Trophoblast cell (in vitro differentiated cells and primary cell): ENCODE results near the gene FGFR4.
A peak's percentile ranks its signal among the peaks of the same experiment; 100 is the strongest.

Source experiments
- DNase-seq, 2 donors: peaks; one replicate each; pipeline ENCODE4 v3.0.0-alpha.2; 2016
- H2AFZ ChIP-seq: 2 replicates; pipeline ENCODE4 v1.6.1; 2013; ENCODE audit warnings: low read length, moderate library complexity, mild to moderate bottlenecking; ENCODE audit not compliant: insufficient read depth, poor library complexity
- H2AK5ac ChIP-seq: 2 replicates; pipeline ENCODE4 v1.6.1; 2013; ENCODE audit warnings: mild to moderate bottlenecking, low read length
- H2BK120ac ChIP-seq: 2 replicates; pipeline ENCODE4 v1.6.1; 2013; ENCODE audit warnings: low read length, mild to moderate bottlenecking, moderate library complexity; ENCODE audit not compliant: insufficient read depth, poor library complexity
- H2BK12ac ChIP-seq: 2 replicates; pipeline ENCODE4 v1.6.1; 2013; ENCODE audit warnings: mild to moderate bottlenecking, low read length, moderate library complexity
- H2BK5ac ChIP-seq: 2 replicates; pipeline ENCODE4 v1.6.1; 2013; ENCODE audit warnings: low read length, low read depth, moderate library complexity, mild to moderate bottlenecking; ENCODE audit not compliant: poor library complexity
- H3K14ac ChIP-seq: 2 replicates; pipeline ENCODE4 v1.6.1; 2013; ENCODE audit warnings: mild to moderate bottlenecking, low read length
- H3K18ac ChIP-seq: 2 replicates; pipeline ENCODE4 v1.6.1; 2013; ENCODE audit warnings: mild to moderate bottlenecking, low read length
- H3K23ac ChIP-seq: 2 replicates; pipeline ENCODE4 v1.6.1; 2013; ENCODE audit warnings: low read length
- H3K27ac ChIP-seq: 2 replicates; pipeline ENCODE4 v1.5.1; 2013; ENCODE audit warnings: low read depth, mild to moderate bottlenecking, inconsistent platforms, low read length, moderate library complexity
- H3K27me3 ChIP-seq: 2 replicates; pipeline ENCODE4 v1.6.1; 2013; ENCODE audit warnings: inconsistent platforms, mild to moderate bottlenecking, low read length, moderate library complexity; ENCODE audit not compliant: insufficient read depth
- H3K36me3 ChIP-seq, 2 experiments: 1 replicate in 1 of 2; 2 replicates in 1 of 2; pipeline ENCODE4 v1.6.1; 2013; ENCODE audit warnings: low read length in 2 of 2, mild to moderate bottlenecking in 2 of 2, moderate library complexity in 1 of 2; ENCODE audit not compliant: insufficient read depth in 2 of 2, control insufficient read depth in 1 of 2
- H3K4ac ChIP-seq: 2 replicates; pipeline ENCODE4 v1.6.1; 2013; ENCODE audit warnings: low read depth, mild to moderate bottlenecking, low read length, moderate library complexity
- H3K4me1 ChIP-seq, 2 experiments: 1 replicate in 1 of 2; 2 replicates in 1 of 2; pipeline ENCODE4 v1.6.1; 2013; ENCODE audit warnings: low read length in 2 of 2, mild to moderate bottlenecking in 2 of 2, moderate library complexity in 1 of 2; ENCODE audit not compliant: insufficient read depth in 2 of 2, control insufficient read depth in 1 of 2
- H3K4me2 ChIP-seq: 2 replicates; pipeline ENCODE4 v1.6.1; 2013; ENCODE audit warnings: inconsistent platforms, mild to moderate bottlenecking, low read length, moderate library complexity
- H3K4me3 ChIP-seq: 2 replicates; pipeline ENCODE4 v1.5.1; 2013; ENCODE audit warnings: mild to moderate bottlenecking, low read depth, low read length, inconsistent platforms
- H3K79me1 ChIP-seq: one replicate; pipeline ENCODE4 v1.6.1; 2013; ENCODE audit warnings: low read length
- H3K79me2 ChIP-seq: 2 replicates; pipeline ENCODE4 v1.6.1; 2013; ENCODE audit warnings: low read length, mild to moderate bottlenecking; ENCODE audit not compliant: control insufficient read depth, insufficient read depth, poor library complexity
- H3K9ac ChIP-seq: 2 replicates; pipeline ENCODE4 v1.6.1; 2013; ENCODE audit warnings: mild to moderate bottlenecking, low read length
- H3K9me3 ChIP-seq: 2 replicates; pipeline ENCODE4 v1.6.1; 2013; ENCODE audit warnings: low read depth, mild to moderate bottlenecking, control low read depth, inconsistent platforms, low read length; ENCODE audit not compliant: insufficient read depth
- H4K12ac ChIP-seq: 2 replicates; pipeline ENCODE4 v1.6.1; 2013; ENCODE audit warnings: low read depth, mild to moderate bottlenecking, low read length, moderate library complexity
- H4K8ac ChIP-seq: 2 replicates; pipeline ENCODE4 v1.6.1; 2013; ENCODE audit warnings: low read depth, mild to moderate bottlenecking, low read length, moderate library complexity
- H4K91ac ChIP-seq: one replicate; pipeline ENCODE4 v1.6.1; 2013; ENCODE audit warnings: low read depth, mild to moderate bottlenecking, low read length, moderate library complexity
- WGBS: extraction: QIAGEN DNeasy Blood & Tissue Kit; methylation state at CpG from one replicate; pipeline ENCODE4 v1.1.7; 2013; ENCODE audit warnings: missing lambda C conversion rate; ENCODE audit not compliant: insufficient read length, insufficient coverage; ENCODE audit errors: extremely low coverage; 5-methylcytosine and 5-hydroxymethylcytosine counted together

FGFR4 gene

GRCh38 chr5:177128551-177128981, 41.9 kb downstream of the FGFR4 start:
- no peak for DNase-seq
- no peak overlapping the region for H2AK5ac ChIP-seq
- H2BK5ac ChIP-seq = no peak overlapping the region
- H3K18ac ChIP-seq = no peak overlapping the region
- H3K79me1 ChIP-seq = peaks cover 15% of the 10 kb centered on the region
- no peak overlapping the region for H3K23ac ChIP-seq
- H2BK12ac ChIP-seq = no peak overlapping the region
- H3K4ac ChIP-seq = no peak overlapping the region
- H4K91ac ChIP-seq = no peak overlapping the region
- no CpG with 5 or more reads among the region's 4 CpGs for WGBS
- no peak overlapping the region for H3K27ac ChIP-seq
- no peak overlapping the region for H3K14ac ChIP-seq
- H4K8ac ChIP-seq = no peak overlapping the region
- H3K4me1 ChIP-seq = peaks cover 9 to 15% of the 10 kb centered on the region in 2 experiments
- H3K4me3 ChIP-seq = no peak overlapping the region
- H3K79me2 ChIP-seq = peaks cover 13% of the 10 kb centered on the region
- no peaks in the 10 kb centered on the region for H3K27me3 ChIP-seq
- no peak overlapping the region for H2BK120ac ChIP-seq
- H4K12ac ChIP-seq = no peak overlapping the region
- no peak overlapping the region for H3K9ac ChIP-seq
- H3K4me2 ChIP-seq = no peak overlapping the region
- no peaks in the 10 kb centered on the region for H3K36me3 ChIP-seq
- H2AFZ ChIP-seq = no peak overlapping the region
- peaks cover 2% of the 10 kb centered on the region for H3K9me3 ChIP-seq

GRCh38 chr5:177130211-177131018, 43.7 kb downstream of the FGFR4 start:
- Histone ChIP-seq H2BK12ac (no peak overlapping the region), H2AK5ac (no peak overlapping the region), H3K4me3 (no peak overlapping the region), H4K8ac (no peak overlapping the region), H2BK5ac (no peak overlapping the region), H3K79me1 (peaks cover 25% of the 10 kb centered on the region), H3K4ac (no peak overlapping the region), H2AFZ (no peak overlapping the region), H3K4me1 (peaks cover 16 to 21% of the 10 kb centered on the region in 2 experiments), H4K12ac (no peak overlapping the region), H3K27me3 (no peaks in the 10 kb centered on the region), H4K91ac (no peak overlapping the region), H3K14ac (no peak overlapping the region), H3K4me2 (no peak overlapping the region), H3K27ac (no peak overlapping the region), H3K23ac (no peak overlapping the region), H3K36me3 (peaks cover 2 to 5% of the 10 kb centered on the region in 2 experiments), H3K18ac (no peak overlapping the region), H3K9me3 (peaks cover 2% of the 10 kb centered on the region), H3K79me2 (peaks cover 27% of the 10 kb centered on the region), H2BK120ac (no peak overlapping the region), H3K9ac (no peak overlapping the region)
- WGBS = no CpG with 5 or more reads among the region's 5 CpGs
- DNase-seq = peak in 1 of 2 donors; percentile 23

- Histone ChIP-seq H3K18ac (no peak overlapping the region), H2BK12ac (no peak overlapping the region), H2BK120ac (no peak overlapping the region), H2BK5ac (no peak overlapping the region), H3K23ac (no peak overlapping the region), H4K8ac (no peak overlapping the region), H3K4ac (no peak overlapping the region), H3K9me3 (peaks cover 2% of the 10 kb centered on the region), H3K9ac (no peak overlapping the region), H3K4me3 (no peak overlapping the region), H3K4me2 (no peak overlapping the region), H4K12ac (no peak overlapping the region), H3K4me1 (peaks cover 18 to 24% of the 10 kb centered on the region in 2 experiments), H3K79me1 (peaks cover 25% of the 10 kb centered on the region), H2AK5ac (no peak overlapping the region), H3K27me3 (no peaks in the 10 kb centered on the region), H3K14ac (no peak overlapping the region), H3K79me2 (peaks cover 30% of the 10 kb centered on the region), H3K36me3 (peaks cover 2 to 8% of the 10 kb centered on the region in 2 experiments), H4K91ac (no peak overlapping the region), H3K27ac (no peak overlapping the region), H2AFZ (no peak overlapping the region)
- DNase-seq = no peak
- WGBS = no CpG with 5 or more reads among the region's 2 CpGs
Measured at GRCh38 chr5:177131019-177131320, 44.3 kb downstream of the FGFR4 start.

- no CpG with 5 or more reads among the region's 31 CpGs for WGBS
- peak overlapping the region; percentile 94 for H4K8ac ChIP-seq
Measured at GRCh38 chr5:177131352-177132135, 44.8 kb downstream of the FGFR4 start.

More at GRCh38 chr5:177131352-177132135, 44.8 kb downstream of the FGFR4 start:
- Histone ChIP-seq H2AK5ac (peak overlapping the region; percentile 38), H3K36me3 (peaks cover 2 to 8% of the 10 kb centered on the region in 2 experiments), H3K9ac (peak overlapping the region; percentile 38), H3K23ac (no peak overlapping the region), H3K14ac (peak overlapping the region; percentile 86), H4K12ac (peak overlapping the region; percentile 92), H3K4ac (peak overlapping the region; percentile 56), H4K91ac (peak overlapping the region; percentile 90), H3K27me3 (no peaks in the 10 kb centered on the region), H3K79me1 (peaks cover 25% of the 10 kb centered on the region), H2AFZ (peak overlapping the region; percentile 75), H3K4me3 (peak overlapping the region; percentile 78), H3K9me3 (peaks cover 2% of the 10 kb centered on the region), H2BK5ac (peak overlapping the region; percentile 42), H3K27ac (no peak overlapping the region), H3K79me2 (peaks cover 30% of the 10 kb centered on the region), H3K18ac (peak overlapping the region; percentile 12), H3K4me2 (peak overlapping the region; percentile 95), H2BK12ac (peak overlapping the region; percentile 53), H2BK120ac (peak overlapping the region; percentile 44), H3K4me1 (peaks cover 18 to 24% of the 10 kb centered on the region in 2 experiments)
- DNase-seq = peak in 1 of 2 donors; percentile 30
